Measurements from ENCODE around the gene RAB31. TPM values are rescaled to one million over a fixed set of nuclear protein-coding genes. Genes with fewer than 3 reads are reported as not detected.

The RAB31 gene
- total RNA-seq, 1 experiment from 2014 or later = 32.9 TPM

DNA sequence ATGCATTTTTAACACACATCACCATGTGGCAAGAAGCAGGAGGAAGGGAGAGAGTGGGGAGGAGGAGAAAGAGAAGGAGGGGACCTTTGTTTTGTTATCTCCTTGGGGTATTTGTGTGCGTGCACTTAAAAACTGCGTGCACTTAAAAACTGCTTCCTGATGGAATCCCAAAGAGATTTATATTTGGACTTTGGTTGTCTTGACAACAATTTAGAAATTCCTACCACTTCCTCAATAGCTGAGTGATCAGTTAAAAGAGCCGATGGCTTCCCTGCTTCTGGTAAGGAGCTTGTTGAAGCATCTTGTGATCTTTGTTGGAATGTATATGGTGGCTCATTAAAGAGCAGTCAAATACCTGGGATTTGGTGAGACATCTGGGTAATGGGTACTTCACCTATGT is 4.5 kb downstream of the RAB31 start:
- Mint-ChIP-seq H3K27ac (no peak overlapping the region), H3K27me3 (ENCODE audit: low read depth) (peaks cover 34% of the 10 kb centered on the region), H3K9me3 (no peaks in the 10 kb centered on the region), H3K4me3 (no peak overlapping the region), H3K36me3 (peaks cover 3% of the 10 kb centered on the region), H3K4me1 (peaks cover 30% of the 10 kb centered on the region)
- TF ChIP-seq MXD4 (CRISPR knock-in tag; IDR thresholded peaks at IDR 0.05; ENCODE audit: borderline replicate concordance) (no peak), KAT7 (CRISPR knock-in tag; IDR thresholded peaks at IDR 0.05; ENCODE audit: borderline replicate concordance) (no peak), ZNF232 (CRISPR knock-in tag; IDR thresholded peaks at IDR 0.05) (no peak), ELF4 (CRISPR knock-in tag; IDR thresholded peaks at IDR 0.05; ENCODE audit: low read depth) (no peak), PRRX2 (CRISPR knock-in tag; IDR thresholded peaks at IDR 0.05) (no peak), NR2C2 (CRISPR knock-in tag; IDR thresholded peaks at IDR 0.05) (no peak)
- TF ChIP-seq, protein P1, sequence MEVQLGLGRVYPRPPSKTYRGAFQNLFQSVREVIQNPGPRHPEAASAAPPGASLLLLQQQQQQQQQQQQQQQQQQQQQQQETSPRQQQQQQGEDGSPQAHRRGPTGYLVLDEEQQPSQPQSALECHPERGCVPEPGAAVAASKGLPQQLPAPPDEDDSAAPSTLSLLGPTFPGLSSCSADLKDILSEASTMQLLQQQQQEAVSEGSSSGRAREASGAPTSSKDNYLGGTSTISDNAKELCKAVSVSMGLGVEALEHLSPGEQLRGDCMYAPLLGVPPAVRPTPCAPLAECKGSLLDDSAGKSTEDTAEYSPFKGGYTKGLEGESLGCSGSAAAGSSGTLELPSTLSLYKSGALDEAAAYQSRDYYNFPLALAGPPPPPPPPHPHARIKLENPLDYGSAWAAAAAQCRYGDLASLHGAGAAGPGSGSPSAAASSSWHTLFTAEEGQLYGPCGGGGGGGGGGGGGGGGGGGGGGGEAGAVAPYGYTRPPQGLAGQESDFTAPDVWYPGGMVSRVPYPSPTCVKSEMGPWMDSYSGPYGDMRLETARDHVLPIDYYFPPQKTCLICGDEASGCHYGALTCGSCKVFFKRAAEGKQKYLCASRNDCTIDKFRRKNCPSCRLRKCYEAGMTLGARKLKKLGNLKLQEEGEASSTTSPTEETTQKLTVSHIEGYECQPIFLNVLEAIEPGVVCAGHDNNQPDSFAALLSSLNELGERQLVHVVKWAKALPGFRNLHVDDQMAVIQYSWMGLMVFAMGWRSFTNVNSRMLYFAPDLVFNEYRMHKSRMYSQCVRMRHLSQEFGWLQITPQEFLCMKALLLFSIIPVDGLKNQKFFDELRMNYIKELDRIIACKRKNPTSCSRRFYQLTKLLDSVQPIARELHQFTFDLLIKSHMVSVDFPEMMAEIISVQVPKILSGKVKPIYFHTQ (CRISPR knock-in tag; IDR thresholded peaks at IDR 0.05) = no peak
- ChIA-PET POLR2A (no interaction called here), CTCF (interaction anchor here (1.3 kb wide), 1 partner anchor 9 kb away, joined by 3 read pairs; no protein-coding TSS in a partner anchor)
- ATAC-seq (no peak), DNase-seq (ENCODE audit: low spot score) (no peak)

GRCh38 chr18:9714266-9715087 is 6.4 kb downstream of the RAB31 start:
- H3K4me3 Mint-ChIP-seq = no peak overlapping the region
- TF ChIP-seq MLX (CRISPR knock-in tag; IDR thresholded peaks at IDR 0.05) (no peak), SP1 (CRISPR knock-in tag; conservative IDR thresholded peaks at IDR 0.05) (no peak), E2F5 (CRISPR knock-in tag; IDR thresholded peaks at IDR 0.05) (no peak), FOXP1 (CRISPR knock-in tag; IDR thresholded peaks at IDR 0.05; ENCODE audit: borderline replicate concordance) (no peak), ESRRA (CRISPR knock-in tag; IDR thresholded peaks at IDR 0.05; ENCODE audit: borderline replicate concordance) (no peak), ATF6 (CRISPR knock-in tag; IDR thresholded peaks at IDR 0.05) (no peak), NFYB (CRISPR knock-in tag; conservative IDR thresholded peaks at IDR 0.05; ENCODE audit: low read depth) (no peak), OVOL2 (CRISPR knock-in tag; IDR thresholded peaks at IDR 0.05; ENCODE audit: borderline replicate concordance) (no peak), JAZF1 (CRISPR knock-in tag; IDR thresholded peaks at IDR 0.05) (no peak), NR2C2 (CRISPR knock-in tag; IDR thresholded peaks at IDR 0.05) (no peak)
- TF ChIP-seq, protein P2, sequence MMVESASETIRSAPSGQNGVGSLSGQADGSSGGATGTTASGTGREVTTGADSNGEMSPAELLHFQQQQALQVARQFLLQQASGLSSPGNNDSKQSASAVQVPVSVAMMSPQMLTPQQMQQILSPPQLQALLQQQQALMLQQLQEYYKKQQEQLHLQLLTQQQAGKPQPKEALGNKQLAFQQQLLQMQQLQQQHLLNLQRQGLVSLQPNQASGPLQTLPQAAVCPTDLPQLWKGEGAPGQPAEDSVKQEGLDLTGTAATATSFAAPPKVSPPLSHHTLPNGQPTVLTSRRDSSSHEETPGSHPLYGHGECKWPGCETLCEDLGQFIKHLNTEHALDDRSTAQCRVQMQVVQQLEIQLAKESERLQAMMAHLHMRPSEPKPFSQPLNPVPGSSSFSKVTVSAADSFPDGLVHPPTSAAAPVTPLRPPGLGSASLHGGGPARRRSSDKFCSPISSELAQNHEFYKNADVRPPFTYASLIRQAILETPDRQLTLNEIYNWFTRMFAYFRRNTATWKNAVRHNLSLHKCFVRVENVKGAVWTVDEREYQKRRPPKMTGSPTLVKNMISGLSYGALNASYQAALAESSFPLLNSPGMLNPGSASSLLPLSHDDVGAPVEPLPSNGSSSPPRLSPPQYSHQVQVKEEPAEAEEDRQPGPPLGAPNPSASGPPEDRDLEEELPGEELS (CRISPR knock-in tag; IDR thresholded peaks at IDR 0.05) = no peak
- TF ChIP-seq, protein P1 (CRISPR knock-in tag; IDR thresholded peaks at IDR 0.05) = no peak
- TF ChIP-seq, protein P3, sequence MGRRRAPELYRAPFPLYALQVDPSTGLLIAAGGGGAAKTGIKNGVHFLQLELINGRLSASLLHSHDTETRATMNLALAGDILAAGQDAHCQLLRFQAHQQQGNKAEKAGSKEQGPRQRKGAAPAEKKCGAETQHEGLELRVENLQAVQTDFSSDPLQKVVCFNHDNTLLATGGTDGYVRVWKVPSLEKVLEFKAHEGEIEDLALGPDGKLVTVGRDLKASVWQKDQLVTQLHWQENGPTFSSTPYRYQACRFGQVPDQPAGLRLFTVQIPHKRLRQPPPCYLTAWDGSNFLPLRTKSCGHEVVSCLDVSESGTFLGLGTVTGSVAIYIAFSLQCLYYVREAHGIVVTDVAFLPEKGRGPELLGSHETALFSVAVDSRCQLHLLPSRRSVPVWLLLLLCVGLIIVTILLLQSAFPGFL (CRISPR knock-in tag; IDR thresholded peaks at IDR 0.05; ENCODE audit: borderline replicate concordance) = no peak
- TF ChIP-seq, protein P4, sequence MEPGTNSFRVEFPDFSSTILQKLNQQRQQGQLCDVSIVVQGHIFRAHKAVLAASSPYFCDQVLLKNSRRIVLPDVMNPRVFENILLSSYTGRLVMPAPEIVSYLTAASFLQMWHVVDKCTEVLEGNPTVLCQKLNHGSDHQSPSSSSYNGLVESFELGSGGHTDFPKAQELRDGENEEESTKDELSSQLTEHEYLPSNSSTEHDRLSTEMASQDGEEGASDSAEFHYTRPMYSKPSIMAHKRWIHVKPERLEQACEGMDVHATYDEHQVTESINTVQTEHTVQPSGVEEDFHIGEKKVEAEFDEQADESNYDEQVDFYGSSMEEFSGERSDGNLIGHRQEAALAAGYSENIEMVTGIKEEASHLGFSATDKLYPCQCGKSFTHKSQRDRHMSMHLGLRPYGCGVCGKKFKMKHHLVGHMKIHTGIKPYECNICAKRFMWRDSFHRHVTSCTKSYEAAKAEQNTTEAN (CRISPR knock-in tag; IDR thresholded peaks at IDR 0.05) = no peak

More at GRCh38 chr18:9714266-9715087, 6.4 kb downstream of the RAB31 start:
- H3K36me3 Mint-ChIP-seq = peaks cover 3% of the 10 kb centered on the region
- DNase-seq (ENCODE audit: low spot score) = no peak
- no peak for ATAC-seq
- ChIA-PET POLR2A (interaction anchor here (0.5 kb wide), 1 partner anchor 160 kb away, joined by 5 read pairs; no protein-coding TSS in a partner anchor), CTCF (no interaction called here)
- H3K27me3 Mint-ChIP-seq (ENCODE audit: low read depth) = peaks cover 21% of the 10 kb centered on the region
- peaks cover 31% of the 10 kb centered on the region for H3K4me1 Mint-ChIP-seq
- H3K27ac Mint-ChIP-seq = peak overlapping the region; percentile 12; the same call in 1 of the 2 replicates
- no peaks in the 10 kb centered on the region for H3K9me3 Mint-ChIP-seq

Data from WTC11 (cell line).